Ishikawa (cell line): Measurements from ENCODE around the gene MYEF2.

Source experiments
- CREB1 ChIP-seq: IDR thresholded peaks from 2 replicates; pipeline ENCODE4 v1.6.1; 2012; ENCODE audit warnings: low read depth
- EGR1 ChIP-seq: IDR thresholded peaks from 2 replicates; pipeline ENCODE4 v1.6.1; 2012
- EP300 ChIP-seq: IDR thresholded peaks from 2 replicates; pipeline ENCODE4 v1.6.1; 2012; ENCODE audit warnings: borderline replicate concordance
- MAX ChIP-seq: IDR thresholded peaks from 2 replicates; pipeline ENCODE4 v1.6.1; 2012
- NFIC ChIP-seq: IDR thresholded peaks from 2 replicates; pipeline ENCODE4 v1.6.1; 2012
- RAD21 ChIP-seq: IDR thresholded peaks from 2 replicates; pipeline ENCODE4 v1.6.1; 2012; ENCODE audit warnings: low read depth
- REST ChIP-seq: IDR thresholded peaks from 2 replicates; pipeline ENCODE4 v1.6.1; 2012; ENCODE audit warnings: low read depth, mild to moderate bottlenecking
- TAF1 ChIP-seq: IDR thresholded peaks from 2 replicates; pipeline ENCODE4 v1.6.1; 2012; ENCODE audit warnings: low read depth, mild to moderate bottlenecking
- USF1 ChIP-seq: IDR thresholded peaks from 2 replicates; pipeline ENCODE4 v1.6.1; 2012
- YY1 ChIP-seq: IDR thresholded peaks from 2 replicates; pipeline ENCODE4 v1.6.1; 2012; ENCODE audit warnings: low read depth

- no peak for TF ChIP-seq REST
- TF ChIP-seq TAF1, result no peak
- no peak for TF ChIP-seq CREB1
- no peak for TF ChIP-seq YY1
- TF ChIP-seq USF1, result no peak
- TF ChIP-seq EP300, result no peak
- TF ChIP-seq NFIC, result no peak
- no peak for TF ChIP-seq RAD21
- no peak for TF ChIP-seq MAX
- TF ChIP-seq EGR1, result no peak
Measured at GRCh38 chr15:48120745-48121144, 57.4 kb downstream of the MYEF2 start, which contains the start of gene SLC24A5.
